ENCODE results near the gene CACNA1C.
A peak's percentile ranks its signal among the peaks of the same experiment; 100 is the strongest.

Gene CACNA1C

DNA sequence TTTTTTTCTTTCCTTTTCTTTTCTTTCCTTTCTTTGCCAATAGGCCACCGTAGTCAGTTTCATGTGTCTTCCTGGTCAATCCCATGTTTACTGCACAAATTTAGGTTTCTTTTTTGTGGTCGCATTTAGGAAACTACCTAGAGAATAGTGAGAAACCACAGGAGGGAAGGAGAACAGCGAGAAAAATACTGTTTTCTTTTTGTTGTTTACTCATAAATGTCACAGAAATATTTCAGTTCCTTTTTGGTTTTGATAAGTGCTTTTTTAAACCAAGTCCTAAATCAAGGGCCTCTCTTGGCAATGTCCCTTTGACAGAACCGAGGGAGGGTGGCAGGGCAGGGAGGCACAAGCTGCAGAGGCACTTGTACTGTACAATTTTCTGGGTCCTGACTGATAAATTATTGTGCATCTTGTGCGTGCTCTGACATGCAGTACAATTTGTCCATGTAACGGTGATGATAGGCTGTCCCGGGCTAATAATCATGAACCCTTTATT lies 326.1 kb downstream of the CACNA1C start:
- DNase-seq: no peak

DNA sequence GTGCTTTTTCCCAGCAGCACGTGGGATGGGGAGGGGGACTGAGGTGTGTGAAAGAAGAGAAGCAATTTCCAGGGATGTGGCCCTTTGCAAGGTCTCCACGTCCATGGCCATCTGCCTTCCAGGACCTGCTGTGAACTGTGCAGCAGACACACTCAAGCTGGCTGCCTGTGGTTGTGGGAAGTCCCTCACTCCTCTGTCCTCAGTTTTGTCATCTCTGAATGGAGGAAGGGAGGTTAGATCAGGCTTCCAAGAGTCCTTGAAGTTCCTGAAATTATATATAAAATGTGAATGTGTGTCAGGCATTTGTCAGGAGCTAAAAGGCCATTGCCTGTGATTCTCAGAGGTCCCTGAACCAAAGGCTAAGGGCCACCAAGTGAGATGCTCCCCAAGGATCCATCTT lies 328.2 kb downstream of the CACNA1C start:
- DNase-seq: no peak

DNA sequence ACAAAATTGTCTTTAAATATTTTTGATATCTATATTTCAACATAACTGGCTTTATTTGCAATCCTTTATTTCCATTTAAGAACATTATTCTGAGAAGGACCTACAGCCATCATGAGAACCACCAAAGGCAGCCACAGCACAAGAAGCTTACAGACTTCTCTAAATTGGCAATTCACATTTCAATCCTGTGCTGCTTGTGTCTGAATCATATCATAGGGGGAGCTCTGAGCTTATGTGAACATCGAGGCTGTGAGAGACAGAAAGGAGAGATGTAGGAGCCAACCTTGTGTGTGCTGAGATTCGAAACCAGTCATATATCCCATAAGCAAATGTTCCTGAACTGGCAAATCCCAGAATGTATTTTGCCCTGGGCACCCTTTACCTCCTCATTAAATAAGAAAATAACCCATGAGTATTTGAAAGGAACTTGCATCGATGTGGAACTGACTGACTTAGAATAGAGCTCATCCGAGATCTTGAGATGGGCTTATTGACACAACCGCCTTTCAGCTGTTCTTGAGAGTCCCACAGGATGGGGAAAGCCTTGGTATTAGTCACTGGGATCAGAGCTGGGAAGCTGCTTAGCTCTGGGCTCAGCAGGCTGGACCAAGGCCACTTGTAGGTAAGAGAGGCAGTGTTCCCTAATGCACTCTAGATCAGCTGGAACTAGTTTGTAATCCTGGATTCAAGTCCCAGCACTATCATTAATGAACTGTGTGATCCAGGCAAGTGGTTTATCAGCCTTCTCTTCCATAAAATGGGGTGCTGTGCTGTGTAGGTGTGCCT lies 329.8 kb downstream of the CACNA1C start:
- DNase-seq: peak; percentile 36

DNA sequence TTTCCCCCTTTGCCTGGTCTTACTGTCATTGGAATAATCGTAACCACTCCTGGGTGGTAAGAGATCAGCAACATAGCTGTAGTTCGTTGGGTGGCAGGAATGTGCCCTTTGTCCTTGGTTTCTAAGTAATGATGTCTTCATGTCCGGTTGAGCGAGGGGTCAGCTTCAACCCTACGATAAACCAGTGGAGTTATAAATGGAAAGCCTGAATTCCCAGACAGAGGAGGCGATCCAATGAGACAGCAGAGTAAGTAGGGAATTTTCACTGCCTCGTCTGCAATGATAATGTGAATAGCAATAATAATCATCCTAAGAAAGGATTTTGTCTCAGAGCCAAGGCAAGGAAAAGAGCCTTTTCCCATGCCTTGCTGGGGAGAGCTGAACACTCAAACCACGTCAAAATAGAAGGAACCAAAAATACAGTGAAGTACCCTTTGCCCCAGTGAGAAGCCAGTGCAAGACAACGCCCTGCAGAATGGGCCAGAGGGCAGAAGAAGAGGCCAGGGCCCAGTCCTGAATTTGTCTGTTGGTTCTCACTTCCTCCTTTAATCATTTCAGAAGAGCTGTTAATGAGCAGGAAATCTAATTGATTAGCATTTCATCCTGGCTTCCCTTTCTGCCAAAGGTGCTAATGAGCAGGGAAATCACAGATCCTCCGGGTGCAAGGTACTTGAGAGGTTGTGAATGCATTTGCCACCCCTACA lies 330.7 kb downstream of the CACNA1C start:
- DNase-seq: no peak

DNA sequence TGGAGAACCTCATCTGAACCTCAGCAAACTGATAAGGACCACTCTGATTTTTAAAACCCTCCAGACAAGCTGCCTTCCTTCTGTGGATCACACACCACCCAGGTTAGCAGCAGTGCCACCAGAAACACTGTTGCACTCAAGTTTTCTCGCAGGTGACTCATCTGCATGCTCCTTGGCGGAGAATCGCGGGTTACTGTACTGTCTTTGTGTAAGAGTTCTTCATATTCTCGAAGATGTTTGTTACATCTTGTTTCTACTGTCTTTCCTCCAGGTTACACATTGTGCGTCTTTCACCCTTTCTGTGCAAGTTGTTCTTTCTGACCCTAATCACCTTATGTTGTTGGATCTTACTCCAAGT lies 331.2 kb downstream of the CACNA1C start:
- peak; percentile 42 for DNase-seq

DNA sequence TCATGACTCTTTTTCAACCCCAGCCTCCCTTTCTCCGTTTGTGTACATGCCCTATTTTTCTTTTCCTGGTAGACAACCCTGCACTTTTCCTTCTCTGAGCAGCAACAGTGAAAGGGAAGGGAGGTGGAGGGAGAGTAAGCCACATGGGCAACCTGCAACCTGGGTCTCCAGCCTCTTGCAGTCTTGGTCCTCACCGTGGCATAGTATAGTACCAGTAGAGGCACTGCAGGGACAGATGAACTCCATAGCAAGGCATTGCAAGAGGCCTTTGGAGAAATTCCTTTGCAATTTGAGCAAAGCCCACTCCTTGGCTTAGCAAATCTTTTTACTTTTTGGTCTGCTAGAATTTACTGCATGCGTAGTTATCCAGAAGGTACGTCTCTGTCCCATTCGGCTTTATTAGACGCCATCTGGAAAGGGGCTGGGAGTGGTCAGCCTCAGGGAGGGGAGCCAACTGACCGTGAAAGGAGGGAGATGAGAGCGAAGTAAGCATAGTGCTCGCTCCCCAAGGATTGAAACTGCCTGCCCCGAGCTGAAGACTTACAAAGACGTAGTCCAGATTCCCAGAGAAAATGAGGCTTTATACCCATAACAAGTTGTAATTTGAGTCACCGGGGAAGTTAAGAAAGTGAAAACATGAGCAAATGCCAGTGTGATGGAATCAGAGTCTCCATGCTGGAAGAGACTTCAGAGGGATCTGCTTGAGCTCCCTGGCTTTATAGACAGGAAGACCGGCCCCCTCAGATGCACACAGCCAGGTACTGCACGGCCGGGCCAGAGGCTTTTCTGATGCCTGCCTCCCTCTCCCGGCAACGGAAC lies 332.0 kb downstream of the CACNA1C start:
- peak; percentile 87 for DNase-seq

DNA sequence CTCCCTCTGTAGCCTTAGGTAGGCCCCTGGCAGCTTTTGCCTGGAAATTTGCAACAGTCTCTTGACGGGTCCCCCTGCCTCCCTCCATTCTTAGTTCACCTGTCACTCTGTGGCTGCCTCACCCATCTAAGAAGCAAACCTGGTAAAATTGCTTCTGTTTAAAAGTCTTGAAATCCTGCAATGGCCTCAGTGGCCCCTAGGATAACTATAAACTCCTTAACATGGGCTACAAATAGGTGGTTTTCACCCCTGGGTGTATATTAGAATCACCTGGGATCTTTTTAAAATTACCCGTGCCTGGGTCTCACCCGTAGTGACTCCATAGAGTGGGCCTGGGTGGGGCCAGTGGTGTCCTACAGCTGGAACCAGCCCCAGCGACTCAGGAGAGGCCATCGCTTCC lies 332.7 kb downstream of the CACNA1C start:
- DNase-seq: no peak

DNA sequence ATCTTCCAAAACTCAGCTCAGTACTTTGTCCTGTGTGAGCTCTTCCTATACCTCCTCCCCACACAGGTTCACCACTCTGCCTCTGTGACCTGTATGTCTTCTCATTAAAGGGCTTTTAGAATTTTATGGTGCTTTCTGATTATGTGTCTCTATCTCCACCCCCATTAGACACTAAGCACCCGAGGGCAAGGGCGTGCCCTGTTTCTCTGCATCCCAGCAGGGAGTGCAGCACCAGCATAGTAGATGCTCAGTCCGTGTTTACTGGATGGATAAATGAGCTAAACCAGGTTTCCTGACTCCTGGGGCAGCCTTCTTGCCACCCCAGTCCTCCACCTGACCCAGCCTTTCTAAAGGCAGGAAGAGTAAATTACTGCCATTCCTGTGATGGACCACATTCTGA lies 333.8 kb downstream of the CACNA1C start:
- DNase-seq: no peak

DNA sequence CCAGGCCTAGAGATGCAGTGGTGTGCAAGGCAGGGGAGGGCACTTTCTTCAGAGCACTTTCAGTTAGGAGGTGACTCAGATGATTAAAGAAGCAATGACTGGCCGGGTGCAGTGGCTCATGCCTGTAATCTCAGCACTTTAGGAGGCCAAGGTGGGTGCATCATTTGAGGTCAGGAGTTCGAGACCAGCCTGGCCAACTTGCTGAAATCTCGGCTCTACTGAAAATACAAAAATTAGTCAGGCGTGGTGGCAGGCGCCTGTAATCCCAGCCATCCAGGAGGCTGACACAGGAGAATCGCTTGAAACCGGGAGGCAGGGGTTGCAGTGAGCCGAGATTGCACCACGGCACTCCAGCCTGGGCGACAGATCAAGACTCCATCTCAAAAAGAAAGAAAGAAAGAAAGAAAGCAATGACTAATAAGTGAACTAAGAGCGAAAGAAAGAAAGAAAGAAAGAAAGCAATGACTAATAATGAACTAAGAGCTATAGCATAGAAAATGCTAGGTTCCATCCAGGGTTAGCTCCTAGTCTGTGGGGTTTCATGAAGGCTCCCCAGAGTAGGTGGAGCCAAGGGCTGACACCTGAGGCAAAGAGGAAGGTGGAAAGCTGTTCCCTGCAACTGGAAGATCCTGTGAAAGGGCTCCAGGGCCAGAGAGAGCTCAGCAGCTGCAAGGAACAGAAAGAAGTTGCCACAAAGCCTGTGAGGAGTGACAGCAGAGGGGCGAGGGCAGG lies 334.5 kb downstream of the CACNA1C start:
- DNase-seq: peak; percentile 37

DNA sequence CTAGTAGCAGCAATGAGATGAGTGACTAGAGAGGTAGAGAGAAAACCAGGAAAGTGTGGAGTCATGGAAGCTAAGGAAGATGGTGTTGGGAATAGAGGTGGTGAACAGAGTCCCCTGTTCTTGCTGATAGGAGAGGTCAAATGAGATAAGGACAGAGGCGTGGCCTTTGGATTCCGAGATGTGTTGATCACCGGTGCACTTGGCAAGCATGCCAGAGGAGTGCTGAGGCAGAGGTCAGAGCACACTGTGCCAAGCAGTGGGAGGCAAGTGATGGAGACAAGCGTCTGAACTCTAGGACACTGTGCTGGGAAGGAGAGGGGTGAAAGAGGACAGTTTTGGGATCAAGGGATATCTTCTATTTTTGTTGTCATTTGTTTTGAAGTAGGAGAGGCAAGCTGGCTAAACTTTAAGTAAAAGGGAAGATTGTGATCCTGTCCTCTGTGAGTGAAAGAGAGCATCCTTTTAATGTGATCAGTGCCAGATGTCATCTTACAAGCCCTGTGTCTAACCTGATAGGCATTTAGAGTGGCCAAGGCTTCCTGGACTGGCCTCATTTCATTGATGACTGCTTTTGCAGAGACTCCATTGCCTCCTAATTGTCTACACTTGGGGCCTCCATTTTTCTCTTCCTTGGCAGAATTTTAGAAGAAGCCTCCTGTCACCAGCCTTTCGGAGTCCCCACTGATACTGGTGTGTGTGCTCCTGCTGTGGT lies 336.4 kb downstream of the CACNA1C start:
- peak; percentile 37 for DNase-seq

DNA sequence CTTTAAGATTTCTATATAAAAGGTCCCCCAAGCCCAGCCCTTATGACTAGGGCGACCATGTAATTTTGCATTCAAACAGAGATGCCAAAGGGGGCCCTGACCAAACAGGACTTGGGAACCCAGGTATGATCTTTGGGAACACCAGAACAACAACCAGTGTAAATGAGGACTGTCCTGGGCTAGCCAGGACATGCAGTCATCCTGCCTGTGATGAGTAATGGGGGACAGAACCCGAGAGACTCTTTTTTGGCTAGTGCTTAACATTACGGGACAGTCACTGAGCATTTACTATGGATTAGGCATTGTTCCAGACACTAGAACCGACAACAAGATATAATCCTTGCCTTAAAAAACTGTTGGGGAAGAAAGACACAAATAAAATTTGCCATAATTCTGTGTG lies 337.3 kb downstream of the CACNA1C start:
- no peak for DNase-seq

DNA sequence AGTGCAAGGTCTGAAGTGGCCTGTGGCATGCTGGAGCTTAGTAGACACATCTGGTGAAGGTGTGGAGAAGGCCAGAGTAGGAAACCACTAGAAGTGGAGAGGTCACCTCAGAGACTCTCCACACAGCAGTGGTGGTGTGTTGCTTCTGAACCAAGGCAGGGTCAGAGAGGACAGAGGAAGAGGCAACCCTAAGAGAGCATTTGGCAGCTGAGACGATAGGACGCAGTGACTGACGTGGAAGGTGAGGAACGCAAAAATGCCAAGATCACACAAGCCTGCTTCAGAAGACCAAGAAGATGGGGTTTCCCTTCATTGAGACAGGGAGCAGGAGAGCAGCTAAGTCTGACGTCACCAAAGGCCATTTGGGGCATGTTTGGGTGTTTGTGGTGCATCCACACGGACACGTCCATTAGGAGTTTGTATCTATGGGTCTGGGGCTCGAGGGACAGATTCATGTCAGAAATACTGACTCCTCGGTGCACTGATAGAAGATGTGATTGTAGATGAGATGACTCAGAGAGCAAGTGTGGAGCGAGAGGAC lies 338.1 kb downstream of the CACNA1C start:
- no peak for DNase-seq

DNA sequence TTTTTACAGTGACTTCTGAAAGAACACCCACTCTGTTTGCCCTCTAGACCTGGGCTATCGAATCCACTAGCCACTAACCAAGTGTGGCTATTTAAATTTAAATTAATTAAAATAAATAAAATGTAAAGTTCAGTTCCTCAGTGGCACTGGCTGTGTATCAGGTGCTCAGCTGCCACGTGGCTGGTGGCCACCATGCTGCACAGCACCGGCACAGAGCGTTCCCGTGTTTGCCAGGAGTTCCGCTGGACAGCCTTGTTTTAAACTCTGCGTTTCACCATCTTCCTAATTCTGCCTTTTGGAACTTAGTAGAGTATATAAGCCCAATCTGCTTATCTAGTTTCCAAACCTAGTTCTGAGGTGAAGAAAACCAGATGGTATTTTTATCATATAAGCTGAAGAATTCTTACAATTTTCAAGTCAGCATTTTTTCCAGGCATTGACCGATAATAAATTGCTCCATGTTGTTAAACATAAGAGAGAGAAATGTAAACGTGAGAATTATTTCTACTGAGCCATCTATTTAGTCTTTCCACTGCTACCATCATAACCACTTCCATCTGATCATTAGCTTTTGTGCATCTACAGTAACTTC lies 339.0 kb downstream of the CACNA1C start:
- no peak for DNase-seq

DNA sequence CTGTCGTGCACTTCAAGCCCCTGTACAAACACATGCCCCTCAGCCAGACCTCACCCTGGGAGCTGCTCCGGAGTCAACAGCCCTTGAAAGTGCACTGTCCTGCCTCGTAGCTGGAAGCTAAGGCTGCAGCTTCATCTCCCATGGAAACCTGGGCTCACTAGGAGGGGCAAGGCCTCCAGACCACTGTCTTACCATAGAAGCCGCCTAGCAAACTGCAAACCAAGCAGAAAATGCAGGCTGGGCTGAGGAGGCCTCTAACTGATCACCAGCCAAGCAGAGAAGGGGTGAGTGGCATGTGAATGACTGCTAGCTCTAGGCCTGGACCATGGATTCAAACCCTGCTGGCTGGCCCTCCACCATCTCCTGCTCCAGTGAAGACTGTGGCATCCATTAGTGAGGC lies 340.2 kb downstream of the CACNA1C start:
- no peak for DNase-seq

DNA sequence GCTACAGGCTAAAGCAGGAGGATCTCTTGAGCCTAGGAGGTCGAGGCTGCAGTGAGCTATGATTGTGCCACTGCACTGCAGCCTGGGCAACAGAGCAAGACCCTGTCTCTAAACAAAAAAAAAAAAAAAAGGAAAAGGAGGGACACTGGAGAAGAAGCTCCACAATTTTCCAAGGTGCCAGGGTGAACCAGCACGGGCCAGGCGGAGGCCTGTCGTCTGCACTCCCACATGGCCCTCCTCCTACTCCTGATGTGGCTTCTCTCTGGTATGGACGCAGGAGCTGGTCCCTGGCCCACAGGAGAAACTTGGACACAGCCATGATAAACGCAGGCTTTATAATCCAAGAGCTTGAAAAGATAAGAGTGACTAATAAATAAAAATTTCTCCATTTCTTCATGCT lies 341.2 kb downstream of the CACNA1C start:
- DNase-seq: no peak

DNA sequence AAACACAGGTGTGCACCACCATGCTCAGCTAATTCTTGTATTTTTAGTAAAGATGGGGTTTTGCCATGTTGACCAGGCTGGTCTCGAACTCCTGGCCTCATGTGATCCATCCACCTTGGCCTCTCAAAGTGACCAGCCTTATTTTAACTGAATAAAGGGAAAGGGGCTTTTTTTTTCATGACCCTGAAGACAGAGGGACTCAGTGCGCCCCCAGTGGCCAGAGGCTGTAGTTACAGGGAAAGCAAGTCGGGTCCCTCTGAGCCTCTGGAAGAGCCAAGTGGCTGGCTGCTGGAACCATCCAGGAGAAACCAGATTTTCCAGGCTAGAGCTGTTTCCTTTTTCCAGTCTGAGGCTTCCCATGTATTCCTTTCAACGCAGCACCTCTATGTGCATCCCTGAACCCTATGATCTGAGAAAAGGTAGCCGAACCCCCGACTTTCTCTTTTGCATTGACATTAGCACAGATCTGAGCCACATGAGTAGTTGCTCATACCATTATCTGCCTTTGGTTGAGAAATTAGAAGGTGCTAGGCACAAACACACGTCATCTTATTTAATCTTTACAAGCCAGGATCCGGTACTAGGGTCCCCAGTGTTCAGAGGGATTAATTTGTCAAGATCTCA lies 342.7 kb downstream of the CACNA1C start:
- peak; percentile 39 for DNase-seq

DNA sequence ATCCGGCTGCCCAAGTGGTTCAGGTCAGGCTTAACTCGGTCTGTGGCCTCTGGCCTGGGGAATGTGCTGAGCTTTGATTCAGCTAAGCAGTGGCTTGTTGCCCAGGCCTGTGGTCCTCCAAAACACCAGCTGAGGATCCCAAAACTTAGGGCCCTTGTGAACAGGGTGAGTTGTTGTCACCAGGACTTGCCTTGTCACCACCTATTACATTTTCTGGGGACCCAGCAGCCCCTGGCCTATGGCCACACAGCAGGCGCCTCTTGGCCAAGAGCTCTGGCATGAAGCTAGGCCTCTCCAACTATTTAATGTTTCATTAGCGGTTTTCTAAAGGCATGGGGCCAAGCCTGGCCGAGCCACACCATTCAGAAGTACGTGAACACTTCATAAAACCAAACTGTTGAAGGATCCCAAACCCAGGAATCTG lies 343.7 kb downstream of the CACNA1C start:
- peak; percentile 45 for DNase-seq

DNA sequence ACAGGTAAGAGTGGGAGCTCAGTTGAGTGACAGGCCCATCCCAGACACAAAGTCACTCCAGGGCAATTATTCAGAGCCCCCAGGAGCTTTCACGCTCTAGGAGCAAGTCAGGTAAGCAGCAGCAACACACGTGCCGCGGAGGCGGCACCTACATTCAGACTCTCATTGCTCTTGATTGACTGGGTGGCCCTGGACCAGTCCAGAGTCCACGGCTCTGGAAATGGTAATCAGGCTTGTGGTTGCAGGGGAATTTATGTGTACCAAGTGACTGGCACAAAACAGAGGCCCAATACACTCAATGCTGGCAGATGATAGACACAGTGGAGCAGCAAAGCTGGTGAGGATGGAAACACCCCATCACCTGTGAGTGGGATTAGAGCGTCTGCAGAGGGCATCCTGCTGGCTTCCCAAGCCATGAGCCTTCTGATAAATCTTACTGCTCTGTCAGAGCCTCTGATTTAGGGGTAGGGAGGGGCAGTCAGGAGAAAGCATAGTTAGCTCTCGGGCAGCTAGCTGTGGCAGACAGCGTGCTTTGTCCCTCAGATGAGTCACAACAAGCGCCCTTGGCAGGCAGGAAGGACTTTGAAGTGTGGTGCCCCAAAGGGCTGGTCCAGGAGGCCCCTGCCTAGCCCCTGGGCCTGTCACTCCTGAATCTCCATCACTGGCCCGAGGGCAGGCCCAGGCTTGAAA lies 344.7 kb downstream of the CACNA1C start:
- DNase-seq: no peak

DNA sequence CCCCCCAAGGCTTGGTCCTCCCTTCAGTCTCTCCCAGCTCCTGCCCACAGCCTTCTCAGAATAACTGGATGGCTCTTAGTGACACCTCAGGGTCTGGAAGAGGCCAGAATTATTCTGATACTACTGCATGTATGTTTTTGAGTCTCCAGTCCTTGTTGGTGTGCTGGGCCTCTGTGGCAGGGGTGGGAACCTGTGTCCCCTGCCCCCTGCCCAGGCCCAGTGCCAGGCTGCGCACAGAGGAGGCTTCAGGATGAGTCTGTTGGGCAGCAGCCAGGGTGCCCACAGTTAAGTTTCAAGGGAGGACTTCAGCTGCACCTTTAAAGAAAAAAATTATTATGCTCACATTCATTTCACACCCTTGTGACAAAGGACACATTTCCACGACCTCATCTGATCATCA lies 348.3 kb downstream of the CACNA1C start:
- no peak for DNase-seq

DNA sequence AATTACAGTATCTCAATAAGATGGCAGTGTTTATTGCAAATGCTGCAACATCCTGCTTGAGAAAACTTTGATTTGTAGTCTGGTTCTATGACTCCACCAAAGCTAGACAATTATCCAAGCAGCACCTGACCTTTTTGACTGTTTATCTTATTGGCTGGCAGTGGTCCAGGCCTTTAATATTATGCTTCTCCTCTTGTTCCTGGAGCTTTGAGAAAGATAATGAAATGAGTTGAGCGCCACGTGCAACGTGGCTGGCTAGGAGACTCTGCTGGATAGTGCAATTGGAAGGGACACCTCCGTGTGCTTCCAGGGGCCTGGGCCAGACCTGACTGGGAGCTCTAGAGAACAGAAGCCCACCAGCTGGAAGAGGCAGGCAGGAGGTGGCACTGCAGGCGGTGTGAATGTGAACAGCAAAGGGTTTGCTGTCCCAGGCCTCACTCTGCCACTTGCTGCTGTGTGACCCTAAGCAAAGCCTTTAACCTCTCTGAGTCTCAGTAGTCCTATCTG lies 349.3 kb downstream of the CACNA1C start:
- DNase-seq: no peak
